Spleen (tissue), 7 donors: ENCODE data around the gene IFIT2.

Experiments
- POLR2A ChIP-seq, 3 donors: fragments of 450-650 bp; IDR thresholded peaks; one replicate each; pipeline ENCODE4 v1.5.1; 2017; ENCODE audit warnings: antibody characterized with exemption in 3 of 3, mild to moderate bottlenecking in 1 of 3
- POLR2AphosphoS5 ChIP-seq, 3 donors: sonication (generic); formaldehyde crosslinking; IDR thresholded peaks; one replicate each; pipeline ENCODE4 v1.5.1; 2017; ENCODE audit warnings: antibody characterized with exemption in 3 of 3
- TF ChIP-seq, protein P1 (sequence below), 11 experiments: fragments of 200-600 bp in 7 of 11; fragments of 450-650 bp in 4 of 11; sonication (generic) in 4 of 11; IDR thresholded peaks in 8 of 11; conservative IDR thresholded peaks in 3 of 11; 1 replicate in 7 of 11; 2 replicates in 4 of 11; pipeline versions ENCODE4 v1.4.0 to v1.8.0; 2016 to 2021; ENCODE audit warnings: antibody characterized with exemption in 11 of 11, inconsistent platforms in 4 of 11, mild to moderate bottlenecking in 1 of 11
- donor health status: DM: no; HTN: no; CAD: no; lungs with moderate emphysema.
- donor health status: DM: no; HTN: no; CAD: no.
- donor health status: DM: no; HTN: no; CAD: no.

DNA sequence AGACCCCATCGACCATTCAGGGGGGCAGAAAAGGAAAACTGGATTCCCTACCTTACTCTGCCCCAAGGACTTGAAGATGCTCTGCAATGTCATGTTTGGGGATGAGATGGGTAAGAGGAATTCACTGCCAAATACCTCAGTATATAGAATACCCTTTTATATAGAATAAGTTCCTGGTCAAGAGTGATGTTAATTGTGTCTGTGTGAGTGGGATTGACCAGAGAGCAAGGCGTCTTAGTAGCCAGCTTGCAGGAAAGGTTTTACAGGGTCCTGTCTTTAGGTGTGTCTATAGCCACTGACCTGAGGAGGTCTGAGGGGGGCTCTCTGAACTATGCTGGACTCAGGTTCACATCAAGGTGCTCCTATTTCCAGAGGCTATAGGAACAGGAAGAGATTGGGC is 27.3 kb downstream of the IFIT2 start:
- TF ChIP-seq, protein P1, sequence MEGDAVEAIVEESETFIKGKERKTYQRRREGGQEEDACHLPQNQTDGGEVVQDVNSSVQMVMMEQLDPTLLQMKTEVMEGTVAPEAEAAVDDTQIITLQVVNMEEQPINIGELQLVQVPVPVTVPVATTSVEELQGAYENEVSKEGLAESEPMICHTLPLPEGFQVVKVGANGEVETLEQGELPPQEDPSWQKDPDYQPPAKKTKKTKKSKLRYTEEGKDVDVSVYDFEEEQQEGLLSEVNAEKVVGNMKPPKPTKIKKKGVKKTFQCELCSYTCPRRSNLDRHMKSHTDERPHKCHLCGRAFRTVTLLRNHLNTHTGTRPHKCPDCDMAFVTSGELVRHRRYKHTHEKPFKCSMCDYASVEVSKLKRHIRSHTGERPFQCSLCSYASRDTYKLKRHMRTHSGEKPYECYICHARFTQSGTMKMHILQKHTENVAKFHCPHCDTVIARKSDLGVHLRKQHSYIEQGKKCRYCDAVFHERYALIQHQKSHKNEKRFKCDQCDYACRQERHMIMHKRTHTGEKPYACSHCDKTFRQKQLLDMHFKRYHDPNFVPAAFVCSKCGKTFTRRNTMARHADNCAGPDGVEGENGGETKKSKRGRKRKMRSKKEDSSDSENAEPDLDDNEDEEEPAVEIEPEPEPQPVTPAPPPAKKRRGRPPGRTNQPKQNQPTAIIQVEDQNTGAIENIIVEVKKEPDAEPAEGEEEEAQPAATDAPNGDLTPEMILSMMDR (IDR thresholded peaks at IDR 0.05 in 8 of 11, conservative IDR thresholded peaks at IDR 0.05 in 3 of 11) = no peak
- TF ChIP-seq POLR2A (IDR thresholded peaks at IDR 0.05) = no peak
- TF ChIP-seq POLR2AphosphoS5 (IDR thresholded peaks at IDR 0.05) = no peak
